OCI-LY1 (cell line): ENCODE measurements around the gene GTF2H3.

Source experiments
- CTCF ChIP-seq: fragments of 200-600 bp; sonication (generic), shearing (Covaris generic); IDR thresholded peaks from 2 replicates; pipeline ENCODE4 v1.5.1; 2017; ENCODE audit warnings: mild to moderate bottlenecking, antibody characterized with exemption, low read length, moderate library complexity, mixed read lengths
- EZH2 ChIP-seq: fragments of 200-600 bp; sonication (generic), shearing (Covaris generic); IDR thresholded peaks from 2 replicates; pipeline ENCODE4 v1.8.0; 2017; ENCODE audit warnings: borderline replicate concordance, mixed run types, mild to moderate bottlenecking, antibody characterized with exemption, low read length, moderate library complexity, mixed read lengths

GRCh38 chr12:123707466-123707865 is 73.8 kb downstream of the GTF2H3 start:
- no peak for TF ChIP-seq EZH2
- TF ChIP-seq CTCF: no peak
